ENCODE data around the gene CIDEC. TPM values are rescaled to one million over a fixed set of nuclear protein-coding genes. Genes with fewer than 3 reads are reported as not detected.

CIDEC gene
- total and polyA plus RNA-seq, 2 of the 8 experiments (the other 6 are each of a cell fraction or from before 2014, with no cell fraction given), result not detected

- ChIA-PET POLR2A (ENCODE audit: partially characterized antibody) (no interaction called here), CTCF (ENCODE audit: partially characterized antibody) (interaction anchor here (1.2 to 1.5 kb wide), 2 partner anchors 45 to 59 kb away, joined by 3 to 4 read pairs; no protein-coding TSS in a partner anchor)
- peaks cover 0 to 14% of the 10 kb centered on the region in 2 experiments; a peak in 2 of 4 replicates for H3K79me2 ChIP-seq (ENCODE audit: control insufficient read depth in 1 of 2, insufficient read depth in 2 of 2, low read length in 2 of 2)
- no peak overlapping the region for H3K4me3 ChIP-seq (ENCODE audit: extremely low read depth in 1 of 4, insufficient read depth in 2 of 4, low read depth in 3 of 4, low read length in 4 of 4)
- H3K4me2 ChIP-seq (ENCODE audit: insufficient read depth in 1 of 2, low read depth in 2 of 2, low read length in 2 of 2), result no peak overlapping the region
- H4K8ac ChIP-seq (ENCODE audit: extremely low read depth, insufficient read depth, low read length), result no peak overlapping the region
- WGBS, 2 experiments (ENCODE audit: extremely low coverage in 1 of 2, insufficient coverage in 1 of 2, insufficient read length in 1 of 2, insufficient replicate concordance in 2 of 2, low coverage in 1 of 2, low lambda C conversion rate in 2 of 2, missing lambda C conversion rate in 1 of 2), result 83% methylated on average over 5 of the region's 5 CpGs; no CpG with 5 or more reads in 1 of the 2 experiments
- H3K36me3 ChIP-seq (ENCODE audit: control insufficient read depth in 2 of 4, insufficient read depth in 4 of 4, low read length in 3 of 4), result peaks cover 0 to 3% (median 0%) of the 10 kb centered on the region in 4 experiments; a peak in 1 of 8 replicates
- H3K9ac ChIP-seq (replicated peaks in 1 of 4; ENCODE audit: extremely low read depth in 1 of 4, low read depth in 3 of 4, low read length in 3 of 4), result no peak overlapping the region
- H3K9me3 ChIP-seq (ENCODE audit: insufficient read depth in 2 of 2, low read depth in 1 of 2, low read length in 1 of 2), result no peaks in the 10 kb centered on the region
- H3K4ac ChIP-seq (replicated peaks; ENCODE audit: insufficient read length, low read depth, low read length), result no peak overlapping the region
- no peak overlapping the region for H2BK5ac ChIP-seq (ENCODE audit: low read depth, low read length)
- H4K5ac ChIP-seq (ENCODE audit: insufficient read length, low read depth, low read length), result no peak overlapping the region
- FAIRE-seq (no peak), DNase-seq (ENCODE audit: low read depth in 1 of 2, low spot score in 2 of 2) (no peak)
- H3K23ac ChIP-seq (ENCODE audit: insufficient read length), result no peak overlapping the region
- no peaks in the 10 kb centered on the region for H3K79me1 ChIP-seq (ENCODE audit: low read depth, low read length)
- H3K4me1 ChIP-seq (replicated peaks in 1 of 4; ENCODE audit: control insufficient read depth in 3 of 4, insufficient read depth in 4 of 4, low read length in 3 of 4), result peaks cover 0 to 2% (median 0%) of the 10 kb centered on the region in 4 experiments; a peak in 1 of 7 replicates
- no peaks in the 10 kb centered on the region for H3K27me3 ChIP-seq (replicated peaks in 1 of 4; ENCODE audit: control insufficient read depth in 3 of 4, extremely low read depth in 1 of 4, insufficient read depth in 3 of 4, low read length in 3 of 4)
- H3K14ac ChIP-seq (ENCODE audit: insufficient read length), result no peak overlapping the region
- H2BK120ac ChIP-seq (replicated peaks; ENCODE audit: low read depth, low read length), result no peak overlapping the region
- no peak overlapping the region for H2AK5ac ChIP-seq (ENCODE audit: low read depth, low read length)
- no peak overlapping the region for H3K18ac ChIP-seq (ENCODE audit: extremely low read depth, low read length)
- no peak overlapping the region for H4K91ac ChIP-seq (replicated peaks; ENCODE audit: insufficient read length, low read length)
- 0 out of 2 replicates have a peak, but pooled peaks cover 2% of the 10 kb centered on the region for H3K23me2 ChIP-seq (ENCODE audit: low read depth, low read length)
- no peak overlapping the region for H2AFZ ChIP-seq (ENCODE audit: low read length)
- peaks cover 1 to 4% of the 10 kb centered on the region in 2 experiments for H4K20me1 ChIP-seq (replicated peaks in 1 of 2; ENCODE audit: control insufficient read depth in 1 of 2, insufficient read depth in 2 of 2, low read length in 2 of 2)
- H3K27ac ChIP-seq (ENCODE audit: low read depth, low read length), result no peak overlapping the region
- H3K56ac ChIP-seq (replicated peaks; ENCODE audit: insufficient read length, low read depth, low read length), result no peak overlapping the region
- no peak overlapping the region for H2BK12ac ChIP-seq (ENCODE audit: low read depth, low read length)
- H2BK15ac ChIP-seq (ENCODE audit: low read length), result no peak overlapping the region
- H2BK20ac ChIP-seq (ENCODE audit: low read length), result no peak overlapping the region
- TF ChIP-seq SP4 (IDR thresholded peaks at IDR 0.05; ENCODE audit: low read length), result no peak
- no peak for TF ChIP-seq CHD1 (IDR thresholded peaks at IDR 0.05; ENCODE audit: low read depth, low read length)
- TF ChIP-seq CBX5 (IDR thresholded peaks at IDR 0.05; ENCODE audit: low read depth, low read length), result no peak
- no peak for TF ChIP-seq ATF3 (IDR thresholded peaks at IDR 0.05; ENCODE audit: insufficient read depth, low read depth, low read length)
- no peak for TF ChIP-seq NRF1 (IDR thresholded peaks at IDR 0.05; ENCODE audit: low read depth, low read length)
- TF ChIP-seq TCF12 (IDR thresholded peaks at IDR 0.05; ENCODE audit: low read depth, low read length), result no peak
- no peak for TF ChIP-seq POLR2AphosphoS5 (IDR thresholded peaks at IDR 0.05; ENCODE audit: low read depth, low read length)
- no peak for TF ChIP-seq CTCF (IDR thresholded peaks at IDR 0.05; ENCODE audit: control extremely low read depth in 1 of 3, insufficient read depth in 1 of 3, low read depth in 1 of 3, low read length in 3 of 3)
- TF ChIP-seq, protein P1, sequence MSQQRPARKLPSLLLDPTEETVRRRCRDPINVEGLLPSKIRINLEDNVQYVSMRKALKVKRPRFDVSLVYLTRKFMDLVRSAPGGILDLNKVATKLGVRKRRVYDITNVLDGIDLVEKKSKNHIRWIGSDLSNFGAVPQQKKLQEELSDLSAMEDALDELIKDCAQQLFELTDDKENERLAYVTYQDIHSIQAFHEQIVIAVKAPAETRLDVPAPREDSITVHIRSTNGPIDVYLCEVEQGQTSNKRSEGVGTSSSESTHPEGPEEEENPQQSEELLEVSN (IDR thresholded peaks at IDR 0.05), result no peak
- no peak for TF ChIP-seq ASH2L (IDR thresholded peaks at IDR 0.05; ENCODE audit: low read length)
- TF ChIP-seq SUZ12 (IDR thresholded peaks at IDR 0.05; ENCODE audit: low read length), result no peak
Observed at GRCh38 chr3:9887480-9887879, 7.4 kb upstream of the CIDEC start.

All from H1 (cell line).